B cell (primary cell): ENCODE data around the gene SDK1.

Experiments used
- CTCF ChIP-seq: fragments of 200-600 bp; IDR thresholded peaks from one replicate; pipeline ENCODE4 v1.8.0; 2022; ENCODE audit warnings: antibody characterized with exemption, mild to moderate bottlenecking
- EZH2 ChIP-seq: IDR thresholded peaks from 2 replicates; pipeline ENCODE4 v1.6.1; 2012; ENCODE audit warnings: borderline replicate concordance, low read depth, mild to moderate bottlenecking, moderate library complexity, low read length; ENCODE audit not compliant: insufficient read depth, poor library complexity, severe bottlenecking

GRCh38 chr7:3589752-3590151, 288.7 kb downstream of the SDK1 start:
- no peak for TF ChIP-seq CTCF
- TF ChIP-seq EZH2 = no peak
